Thymus (tissue), 11 donors: Measurements from ENCODE around the gene ARHGAP6. TPM values are rescaled to one million over a fixed set of nuclear protein-coding genes. Genes with fewer than 3 reads are reported as not detected.
"Not testable (repeated sequence)": the region's sequence is repeated elsewhere in the genome, so short reads cannot be mapped to it uniquely, and the experiment has no call there.

Experiments used
- DNase-seq, 9 donors: peaks; one replicate each; pipeline ENCODE4 v3.0.0-alpha.2; 2013; ENCODE audit warnings: low spot score in 9 of 9, low read depth in 6 of 9, missing footprints in 1 of 9
- H3K27ac ChIP-seq, 2 donors: one replicate each; pipeline ENCODE4 v1.5.1; 2013; ENCODE audit warnings: control low read depth in 1 of 2, low read depth in 1 of 2, low read length in 1 of 2, mild to moderate bottlenecking in 1 of 2, moderate library complexity in 1 of 2
- H3K27me3 ChIP-seq, 2 donors: one replicate each; pipeline ENCODE4 v1.5.1; 2013; ENCODE audit warnings: low read length in 1 of 2; ENCODE audit not compliant: control insufficient read depth in 2 of 2, insufficient read depth in 1 of 2
- H3K36me3 ChIP-seq, 2 donors: one replicate each; pipeline ENCODE4 v1.5.1; 2013; ENCODE audit warnings: low read length in 1 of 2, mild to moderate bottlenecking in 1 of 2, moderate library complexity in 1 of 2; ENCODE audit not compliant: control insufficient read depth in 2 of 2, insufficient read depth in 2 of 2
- H3K4me1 ChIP-seq, 2 donors: one replicate each; pipeline ENCODE4 v1.5.1; 2013; ENCODE audit warnings: low read length in 2 of 2; ENCODE audit not compliant: control insufficient read depth in 2 of 2, insufficient read depth in 2 of 2
- H3K4me3 ChIP-seq, 2 donors: one replicate each; pipeline ENCODE4 v1.5.1; 2013; ENCODE audit warnings: low read length in 2 of 2, control low read depth in 1 of 2, mild to moderate bottlenecking in 1 of 2
- H3K9me3 ChIP-seq, 2 donors: one replicate each; pipeline ENCODE4 v1.5.1; 2013; ENCODE audit warnings: low read length in 1 of 2, mild to moderate bottlenecking in 1 of 2; ENCODE audit not compliant: control insufficient read depth in 2 of 2, insufficient read depth in 1 of 2
- WGBS: extraction: QIAGEN DNeasy Blood & Tissue Kit; methylation state at CpG from one replicate; pipeline ENCODE4 v1.1.7; 2013; 5-methylcytosine and 5-hydroxymethylcytosine counted together
- polyA plus RNA-seq: library from polyadenylated mRNA; stranded (reverse); fragments of 200-250 nt; gene quantifications from one replicate; pipeline ENCODE4 v1.2.3, GENCODE V29; 2013
- total RNA-seq: library from RNA; stranded (reverse); fragments of 120-200 nt; gene quantifications from one replicate; pipeline ENCODE4 v1.2.4, GENCODE V29; 2013
- donor health status: healthy.

ARHGAP6 gene
- total and polyA plus RNA-seq, 2 donors, result 0.71 to 2.3 TPM

GRCh38 chrX:11239230-11239629 is 426.5 kb downstream of the ARHGAP6 start:
- no peak overlapping the region for H3K27ac ChIP-seq
- no peaks in the 10 kb centered on the region for H3K4me1 ChIP-seq
- DNase-seq, result no peak
- no peaks in the 10 kb centered on the region for H3K27me3 ChIP-seq
- peaks cover 0 to 5% of the 10 kb centered on the region in 2 donors for H3K9me3 ChIP-seq
- H3K36me3 ChIP-seq, result no peaks in the 10 kb centered on the region
- no peak overlapping the region for H3K4me3 ChIP-seq

GRCh38 chrX:11235377-11235776 is 430.3 kb downstream of the ARHGAP6 start:
- DNase-seq, H3K27me3 ChIP-seq, H3K36me3 ChIP-seq, H3K27ac ChIP-seq, H3K4me1 ChIP-seq, H3K9me3 ChIP-seq, H3K4me3 ChIP-seq: not testable (repeated sequence)
- WGBS, result 85% methylated on average over 2 of the region's 2 CpGs

- no peaks in the 10 kb centered on the region for H3K4me1 ChIP-seq
- no peak overlapping the region for H3K27ac ChIP-seq
- no peak overlapping the region for H3K4me3 ChIP-seq
- WGBS, result 93% methylated on average over 33 of the region's 33 CpGs
- H3K9me3 ChIP-seq, result no peaks in the 10 kb centered on the region
- H3K27me3 ChIP-seq, result no peaks in the 10 kb centered on the region
- no peak for DNase-seq
- H3K36me3 ChIP-seq, result no peaks in the 10 kb centered on the region
Measured at GRCh38 chrX:11215191-11215921, 450.4 kb downstream of the ARHGAP6 start.

- Histone ChIP-seq H3K4me1 (no peaks in the 10 kb centered on the region), H3K36me3 (no peaks in the 10 kb centered on the region), H3K27me3 (no peaks in the 10 kb centered on the region), H3K9me3 (no peaks in the 10 kb centered on the region), H3K4me3 (no peak overlapping the region), H3K27ac (no peak overlapping the region)
- no peak for DNase-seq
- WGBS, result 96% methylated on average over 18 of the region's 18 CpGs
Measured at GRCh38 chrX:11214346-11215190, 451.2 kb downstream of the ARHGAP6 start.

DNA sequence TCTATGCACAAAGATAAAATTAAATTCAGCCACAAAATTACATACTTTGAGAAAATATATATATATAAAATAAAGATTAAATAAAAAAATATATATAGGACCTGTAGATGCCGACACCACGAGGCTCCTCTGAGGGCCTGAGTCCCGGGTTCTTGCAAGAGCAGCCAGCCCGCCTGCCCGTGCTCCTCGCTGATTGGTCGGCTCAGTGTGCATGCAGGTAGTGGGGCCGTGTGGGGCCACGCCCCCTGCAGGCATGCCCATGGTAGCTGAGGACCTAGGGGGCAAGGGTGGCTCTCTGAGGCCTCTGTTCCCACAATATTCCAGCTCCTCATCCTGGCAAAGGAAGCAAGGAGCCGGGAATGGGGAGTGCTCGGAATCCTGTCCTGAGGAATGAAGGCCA is 453.0 kb downstream of the ARHGAP6 start:
- no peak for DNase-seq
- H3K4me1 ChIP-seq, result no peaks in the 10 kb centered on the region
- WGBS, result 95% methylated on average over 11 of the region's 11 CpGs
- no peak overlapping the region for H3K27ac ChIP-seq
- H3K9me3 ChIP-seq, result no peaks in the 10 kb centered on the region
- no peak overlapping the region for H3K4me3 ChIP-seq
- H3K27me3 ChIP-seq, result no peaks in the 10 kb centered on the region
- no peaks in the 10 kb centered on the region for H3K36me3 ChIP-seq

- no peaks in the 10 kb centered on the region for H3K36me3 ChIP-seq
- DNase-seq, result no peak
- no peaks in the 10 kb centered on the region for H3K27me3 ChIP-seq
- H3K27ac ChIP-seq, result no peak overlapping the region
- 86% methylated on average over 4 of the region's 4 CpGs for WGBS
- no peaks in the 10 kb centered on the region for H3K4me1 ChIP-seq
- no peak overlapping the region for H3K4me3 ChIP-seq
- no peaks in the 10 kb centered on the region for H3K9me3 ChIP-seq
Measured at GRCh38 chrX:11210415-11210801, 455.3 kb downstream of the ARHGAP6 start.

DNA sequence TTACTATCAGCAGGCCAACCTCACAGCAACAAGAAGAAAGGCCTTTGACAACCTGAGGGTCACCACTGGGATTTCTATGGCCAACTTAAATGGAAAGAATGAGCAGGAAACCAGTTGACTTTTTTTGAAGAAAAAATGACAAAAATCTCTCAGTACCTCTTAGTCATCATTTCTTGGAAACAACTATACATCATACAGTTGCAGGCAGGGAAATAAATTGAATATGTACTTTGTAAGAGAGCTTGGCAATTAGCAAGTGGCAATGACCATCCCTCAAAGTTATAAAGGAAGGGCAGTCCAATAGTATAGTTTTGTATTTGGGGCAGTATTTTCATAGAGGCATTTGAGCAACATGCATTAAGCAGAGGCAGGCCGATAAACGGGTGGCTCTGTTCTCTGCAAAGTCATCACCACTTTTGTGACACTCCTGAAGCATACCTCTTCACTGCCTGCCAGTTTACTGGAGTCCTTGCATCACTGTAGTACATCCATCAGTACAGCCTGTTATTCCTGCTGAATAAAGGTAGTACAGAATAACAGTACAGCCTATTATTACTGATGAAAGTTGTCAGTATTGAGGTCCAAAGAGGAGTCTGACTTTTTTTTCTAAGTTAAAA is 455.8 kb downstream of the ARHGAP6 start:
- no peak overlapping the region for H3K27ac ChIP-seq
- no peak for DNase-seq
- no peaks in the 10 kb centered on the region for H3K9me3 ChIP-seq
- H3K4me1 ChIP-seq, result no peaks in the 10 kb centered on the region
- H3K27me3 ChIP-seq, result no peaks in the 10 kb centered on the region
- H3K36me3 ChIP-seq, result no peaks in the 10 kb centered on the region
- H3K4me3 ChIP-seq, result no peak overlapping the region
- 91% methylated on average over 2 of the region's 2 CpGs for WGBS

DNA sequence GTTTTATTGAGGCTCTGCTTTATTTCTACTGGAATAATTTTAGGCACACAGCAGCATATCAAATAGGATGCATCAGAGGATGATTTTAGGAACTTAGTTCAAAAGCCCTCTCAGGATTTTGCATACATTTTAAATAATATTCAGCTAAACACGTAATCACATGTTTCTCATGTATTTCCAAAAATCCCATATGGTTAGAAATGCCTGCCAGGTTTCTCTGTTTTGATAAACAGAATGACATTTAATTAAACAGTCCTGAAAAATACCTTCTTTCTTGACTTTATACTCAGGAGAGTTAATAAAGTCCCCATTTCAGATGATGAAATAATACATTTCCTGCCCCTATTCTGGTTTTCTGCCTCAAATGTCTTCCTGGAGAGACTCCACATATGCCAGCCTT is 459.0 kb downstream of the ARHGAP6 start:
- H3K9me3 ChIP-seq, result no peaks in the 10 kb centered on the region
- no peaks in the 10 kb centered on the region for H3K36me3 ChIP-seq
- no peaks in the 10 kb centered on the region for H3K27me3 ChIP-seq
- no peak overlapping the region for H3K27ac ChIP-seq
- no peak for DNase-seq
- H3K4me3 ChIP-seq, result no peak overlapping the region
- no peaks in the 10 kb centered on the region for H3K4me1 ChIP-seq
- WGBS, result 81% methylated on average over 1 of the region's 1 CpG

DNA sequence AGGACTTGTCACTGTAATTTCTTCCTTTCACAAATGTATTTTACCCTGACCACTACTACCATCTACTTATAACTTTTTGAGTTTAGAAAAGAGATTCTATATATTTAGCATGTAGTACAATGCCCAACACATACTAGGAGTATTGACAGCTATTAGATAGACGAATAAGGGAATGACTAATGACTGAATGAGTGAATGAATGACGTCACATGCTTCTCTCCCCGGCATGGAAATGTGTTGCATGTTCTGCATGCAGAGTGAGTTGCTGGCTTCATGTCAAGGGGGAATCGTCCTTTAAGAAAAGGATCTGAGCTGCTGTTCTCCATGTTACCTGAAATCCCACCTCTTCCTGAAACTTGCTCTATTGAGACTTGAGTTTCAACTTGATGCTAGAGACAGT is 459.9 kb downstream of the ARHGAP6 start:
- Histone ChIP-seq H3K4me3 (no peak overlapping the region), H3K27me3 (no peaks in the 10 kb centered on the region), H3K27ac (no peak overlapping the region), H3K9me3 (no peaks in the 10 kb centered on the region), H3K36me3 (no peaks in the 10 kb centered on the region), H3K4me1 (no peaks in the 10 kb centered on the region)
- 88% methylated on average over 4 of the region's 4 CpGs for WGBS
- DNase-seq, result no peak
